HG03060 (cell line): ENCODE measurements around the gene GP1BA.

Experiments
- ATAC-seq: cut with Tn5 transposase; IDR thresholded peaks from one replicate; pipeline ENCODE4 v1.9.1; 2021; ENCODE audit warnings: low read depth, moderate number of reproducible peaks; ENCODE audit not compliant: unreplicated experiment

The GP1BA gene

DNA sequence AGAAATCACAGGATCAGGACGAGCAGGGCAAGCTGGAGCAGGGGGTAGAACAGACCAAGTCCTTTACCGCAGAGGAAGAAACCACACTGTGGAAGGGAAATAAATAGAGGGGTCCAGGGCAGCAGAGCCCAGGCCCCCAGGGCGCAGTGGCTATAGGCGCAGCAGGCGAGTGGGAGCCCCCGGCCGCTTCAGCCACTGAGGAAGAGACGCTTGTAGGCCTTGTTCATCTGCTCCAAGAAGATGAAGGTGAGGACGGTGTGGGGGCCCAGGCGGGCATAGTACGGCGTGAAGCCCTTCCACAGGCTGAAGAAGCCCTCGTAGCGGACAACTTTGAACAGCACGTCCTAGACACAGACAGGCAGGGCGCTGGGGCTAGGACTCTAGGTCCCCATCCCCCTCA is 5.5 kb downstream of the GP1BA start:
- ATAC-seq: no peak

- no peak for ATAC-seq
Observed at GRCh38 chr17:4938069-4938491, 6.0 kb downstream of the GP1BA start.

DNA sequence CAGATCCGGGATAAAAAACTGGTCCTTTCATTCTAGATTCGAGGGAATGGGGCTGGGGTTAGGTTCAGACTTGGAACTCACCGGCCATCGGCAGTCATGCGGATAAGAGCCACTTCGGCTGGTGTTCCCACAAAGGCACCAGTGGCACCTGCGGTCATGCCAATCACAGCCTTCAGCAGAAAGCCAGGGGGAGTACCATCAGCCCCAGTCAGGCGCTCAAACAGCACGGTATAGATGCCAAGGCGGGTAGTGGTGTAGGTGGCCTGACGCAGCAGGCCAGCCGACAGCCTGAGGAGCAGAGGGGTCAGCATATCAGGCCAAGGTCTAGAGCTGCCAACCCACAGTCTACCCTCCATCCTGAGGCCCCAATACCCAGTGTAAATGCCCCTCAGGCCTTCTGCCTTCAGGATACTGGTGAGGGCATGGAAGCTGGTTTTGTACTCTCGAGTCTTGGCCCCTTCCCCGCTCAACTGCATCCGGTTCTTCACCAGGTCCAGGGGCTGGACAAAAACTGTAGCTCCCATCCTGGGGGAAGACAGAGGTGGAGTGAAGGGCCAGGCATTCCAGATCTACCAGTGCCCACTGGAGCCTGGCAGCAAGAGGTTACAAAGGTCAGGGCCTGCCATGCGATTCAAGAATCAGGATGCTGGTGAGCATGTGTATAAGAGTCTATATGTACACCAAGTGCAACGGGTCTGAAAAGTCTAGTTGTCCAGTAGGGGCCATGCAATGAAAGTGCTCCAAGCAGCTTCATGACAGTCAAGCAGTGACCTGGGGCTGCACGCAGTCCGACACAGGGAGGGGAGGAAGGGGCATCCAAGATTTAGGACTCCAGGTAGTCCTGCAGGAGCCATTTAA is 6.8 kb downstream of the GP1BA start:
- no peak for ATAC-seq

GRCh38 chr17:4939546-4939795 is 7.4 kb downstream of the GP1BA start:
- ATAC-seq: no peak

DNA sequence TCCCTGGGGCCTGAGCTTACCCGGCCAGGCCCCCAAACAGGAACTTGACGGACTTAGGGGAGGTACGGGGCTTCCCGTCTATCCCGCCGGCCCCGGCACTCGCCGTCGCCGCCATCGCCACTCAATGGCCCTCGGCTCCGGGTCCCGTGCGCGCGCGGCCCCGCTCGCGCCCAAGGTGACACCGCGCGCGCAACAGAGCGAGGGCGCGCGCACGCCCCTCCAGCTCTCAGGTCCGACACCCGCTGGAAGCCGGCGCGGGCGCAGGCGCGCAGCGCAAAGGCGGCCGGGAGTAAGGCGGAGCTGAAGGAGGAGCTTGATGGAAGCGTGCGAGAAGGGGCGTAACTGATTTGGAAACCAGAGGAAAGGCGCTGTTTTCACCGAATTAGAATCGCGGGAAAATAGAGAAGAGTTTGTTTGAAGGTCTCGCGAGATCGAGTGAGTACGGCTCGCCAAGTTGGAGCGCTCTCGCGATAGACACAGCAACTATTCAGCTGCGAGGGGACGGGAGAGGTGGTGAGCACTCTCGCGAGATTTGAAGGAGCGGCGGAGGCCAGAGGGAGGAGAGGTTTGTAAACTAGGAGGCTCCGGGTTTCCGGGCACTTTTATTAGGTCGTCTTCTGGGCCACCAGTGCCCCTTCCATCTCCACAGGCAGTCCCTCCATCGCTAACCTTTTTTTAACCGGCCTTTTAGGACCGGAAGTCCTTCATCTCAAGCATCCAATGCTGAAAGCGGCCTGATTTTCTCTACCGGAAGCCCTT is 7.9 kb downstream of the GP1BA start, which contains the start of the genes RNF167 and SLC25A11:
RNF167 (plus strand) TSS at position 473 of the 759 bp plus-strand sequence. CDS start 642 bp downstream, outside the sequence.
SLC25A11 (minus strand) TSS at position 251 of the 759 bp plus-strand sequence; CDS start at position 115, 136 bp downstream.
- ATAC-seq: peak; percentile 80

DNA sequence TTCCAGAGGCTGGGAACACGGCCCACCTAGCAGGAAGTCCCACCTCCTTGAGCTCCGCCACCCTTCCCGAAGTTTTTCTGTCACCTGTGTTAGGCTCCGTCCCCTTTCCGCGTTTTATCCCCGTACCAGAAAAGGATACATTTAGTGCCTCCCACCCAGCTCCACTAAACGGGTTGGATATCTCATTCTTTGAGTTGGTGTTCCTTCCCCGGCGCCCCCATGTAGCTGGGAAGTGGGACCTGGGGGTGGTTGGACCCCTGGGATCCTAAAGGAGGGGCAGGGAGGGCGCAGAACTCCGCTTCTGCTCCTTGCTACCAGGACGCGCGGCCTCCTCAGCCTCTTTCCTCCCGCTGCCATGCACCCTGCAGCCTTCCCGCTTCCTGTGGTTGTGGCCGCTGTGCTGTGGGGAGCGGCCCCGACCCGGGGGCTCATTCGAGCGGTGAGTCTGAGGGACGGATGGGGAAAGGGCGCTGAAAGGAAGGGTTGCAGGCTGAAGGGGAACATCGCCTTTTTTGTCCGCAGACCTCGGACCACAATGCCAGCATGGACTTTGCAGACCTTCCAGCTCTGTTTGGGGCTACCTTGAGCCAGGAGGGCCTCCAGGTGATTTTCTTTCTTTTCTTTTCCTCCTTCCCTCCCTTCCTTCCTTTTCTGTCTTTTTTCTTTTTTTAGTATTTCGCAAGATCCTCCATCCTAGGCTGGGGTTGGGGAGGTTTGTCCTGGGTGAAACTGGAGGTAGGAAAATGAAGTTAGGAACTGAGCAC is 8.7 kb downstream of the GP1BA start:
- ATAC-seq: no peak

DNA sequence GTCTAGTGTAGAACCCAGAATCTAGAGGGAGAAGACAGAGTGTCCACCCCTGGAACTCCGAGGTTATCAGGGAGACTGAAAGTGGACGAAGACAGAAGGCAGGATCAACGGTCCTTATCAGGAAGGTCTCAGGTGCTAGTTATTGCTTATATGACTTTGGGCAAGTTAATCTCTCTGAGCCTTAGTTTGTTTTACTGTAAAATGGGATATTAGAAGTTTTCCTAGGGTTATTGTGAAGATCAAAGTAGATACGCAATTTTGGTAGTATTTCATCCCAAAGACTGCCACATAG is 9.2 kb downstream of the GP1BA start:
- no peak for ATAC-seq

DNA sequence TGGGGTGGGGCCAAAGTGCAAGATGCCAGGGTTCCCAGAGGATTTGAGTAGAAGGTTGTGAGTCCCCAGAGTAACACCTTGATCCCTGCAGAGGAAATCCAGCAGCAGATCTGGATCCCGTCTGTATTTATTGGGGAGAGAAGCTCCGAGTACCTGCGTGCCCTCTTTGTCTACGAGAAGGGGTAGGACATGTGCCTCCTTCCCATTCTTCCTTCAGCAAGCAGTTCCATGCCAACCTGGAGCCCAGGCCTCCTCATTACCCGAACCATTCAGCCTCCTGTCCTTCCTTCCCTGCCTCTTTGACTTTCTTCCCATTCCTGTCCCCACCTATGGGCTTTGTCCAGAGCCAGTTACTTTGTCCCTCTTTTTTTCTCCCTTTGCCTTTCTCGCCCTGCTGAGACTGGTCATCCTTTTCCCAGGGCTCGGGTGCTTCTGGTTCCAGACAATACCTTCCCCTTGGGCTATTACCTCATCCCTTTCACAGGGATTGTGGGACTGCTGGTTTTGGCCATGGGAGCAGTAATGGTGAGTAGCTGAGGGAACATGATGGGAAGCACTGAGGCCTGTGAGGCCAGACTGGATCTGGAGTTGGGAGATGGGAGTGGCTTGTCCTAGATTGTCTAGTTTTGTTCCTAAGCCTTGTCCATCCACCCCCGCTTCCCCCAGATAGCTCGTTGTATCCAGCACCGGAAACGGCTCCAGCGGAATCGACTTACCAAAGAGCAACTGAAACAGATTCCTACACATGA is 10.9 kb downstream of the GP1BA start:
- ATAC-seq: no peak

DNA sequence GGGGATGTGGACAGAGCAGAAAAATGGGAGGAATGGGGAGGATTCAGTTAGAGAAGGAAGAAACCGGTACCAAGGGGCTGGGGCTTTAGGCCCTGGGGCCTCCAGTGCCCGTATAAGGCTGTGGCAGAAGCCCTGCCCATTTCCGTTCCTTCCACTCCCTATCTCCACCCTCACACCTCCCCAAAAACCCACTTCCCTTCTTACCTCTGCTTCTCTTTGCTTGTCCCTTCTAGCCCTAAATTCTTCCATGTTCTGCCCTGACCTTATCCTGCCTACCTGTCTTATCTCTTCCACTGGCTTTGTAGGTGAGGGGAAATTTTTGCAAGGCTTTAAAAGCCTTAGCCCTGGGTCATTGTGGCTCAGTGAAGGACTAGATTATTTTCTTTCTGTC is 12.1 kb downstream of the GP1BA start:
- no peak for ATAC-seq

DNA sequence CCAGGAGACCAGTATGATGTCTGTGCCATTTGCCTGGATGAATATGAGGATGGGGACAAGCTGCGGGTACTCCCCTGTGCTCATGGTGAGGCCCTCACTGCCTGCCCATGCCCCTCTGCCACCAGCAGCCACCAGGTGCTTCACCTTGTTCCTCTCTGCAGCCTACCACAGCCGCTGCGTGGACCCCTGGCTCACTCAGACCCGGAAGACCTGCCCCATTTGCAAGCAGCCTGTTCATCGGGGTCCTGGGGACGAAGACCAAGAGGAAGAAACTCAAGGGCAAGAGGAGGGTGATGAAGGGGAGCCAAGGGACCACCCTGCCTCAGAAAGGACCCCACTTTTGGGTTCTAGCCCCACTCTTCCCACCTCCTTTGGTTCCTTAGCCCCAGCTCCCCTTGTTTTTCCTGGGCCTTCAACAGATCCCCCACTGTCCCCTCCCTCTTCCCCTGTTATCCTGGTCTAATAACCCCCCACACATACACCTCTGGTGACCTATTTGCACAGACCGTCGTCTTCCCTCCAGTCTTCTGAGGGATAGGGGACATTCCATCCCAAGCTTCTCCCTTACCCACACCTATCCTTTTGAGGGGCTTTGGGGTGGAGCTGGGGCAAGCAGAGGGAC is 12.6 kb downstream of the GP1BA start:
- no peak for ATAC-seq

- no peak for ATAC-seq
Observed at GRCh38 chr17:4945176-4945943, 13.3 kb downstream of the GP1BA start.

DNA sequence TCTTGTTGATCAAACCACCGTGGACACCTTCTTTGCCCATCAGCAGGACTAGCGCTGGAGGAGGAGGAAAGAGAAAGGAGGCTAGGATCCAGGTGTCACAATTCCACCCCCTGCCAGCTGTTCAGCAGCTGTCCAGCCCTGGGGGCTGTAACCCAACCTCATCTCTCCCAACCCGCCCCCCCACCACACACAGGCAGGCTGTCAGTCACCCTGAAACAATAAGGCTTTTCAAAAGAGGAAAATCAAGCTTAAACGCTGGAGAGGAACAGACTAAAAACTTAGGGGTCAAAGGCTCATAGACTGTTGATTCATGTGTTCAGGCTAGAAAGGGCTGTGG is 13.8 kb downstream of the GP1BA start:
- no peak for ATAC-seq

GRCh38 chr17:4946312-4946976 is 14.4 kb downstream of the GP1BA start:
- no peak for ATAC-seq

- no peak for ATAC-seq
Observed at GRCh38 chr17:4947010-4947410, 14.9 kb downstream of the GP1BA start.

- ATAC-seq: no peak
Observed at GRCh38 chr17:4947411-4948165, 15.5 kb downstream of the GP1BA start.

DNA sequence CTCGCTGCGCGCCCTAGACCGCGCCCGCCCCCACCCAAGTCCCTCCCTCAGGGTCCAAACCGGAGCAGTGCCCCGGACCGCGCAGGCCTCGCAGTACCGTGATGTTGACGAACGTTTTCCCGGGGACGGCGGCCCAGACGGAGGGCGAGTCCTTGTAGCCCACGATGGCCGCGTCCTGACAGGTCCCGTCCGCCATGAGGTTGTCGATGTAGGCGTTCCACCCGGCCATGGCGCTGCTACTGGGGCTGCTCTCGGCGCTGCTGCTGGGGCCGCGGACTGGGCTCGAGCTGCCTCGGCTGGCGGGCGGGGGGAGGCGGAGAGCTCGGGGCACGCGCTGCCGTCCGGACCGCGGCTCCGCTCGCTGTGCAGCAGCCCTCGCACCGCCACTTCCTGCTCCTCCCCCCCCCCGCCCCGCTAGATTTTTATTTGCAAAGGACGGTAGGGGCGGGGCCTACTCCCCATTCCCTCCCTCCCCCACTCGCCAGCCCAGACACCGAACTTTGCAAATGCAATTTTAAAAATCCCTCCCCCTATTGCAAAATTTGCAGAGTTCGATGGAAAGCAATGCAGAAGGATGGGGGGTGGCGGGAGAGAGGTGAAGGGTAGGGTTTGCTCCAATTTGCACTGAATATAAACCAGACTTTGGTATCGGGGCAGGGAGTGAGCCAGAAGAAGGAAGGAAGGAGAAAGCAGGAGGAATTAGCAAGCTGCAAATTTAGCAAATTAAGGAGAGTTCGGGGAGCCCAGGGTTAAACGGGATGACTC is 16.3 kb downstream of the GP1BA start, which contains the start of gene PFN1:
PFN1 (minus strand) TSS at position 365 of the 765 bp plus-strand sequence; CDS start at position 229, 136 bp downstream.
- no peak for ATAC-seq

- no peak for ATAC-seq
Observed at GRCh38 chr17:4948931-4949320, 16.8 kb downstream of the GP1BA start.
